D721Med (cell line): ENCODE results near the gene ZNF586.

Experiments used
- DNase-seq: peaks from one replicate; pipeline ENCODE4 v3.0.0; 2011; ENCODE audit warnings: low spot score; ENCODE audit not compliant: insufficient read length
- FAIRE-seq: peaks from 2 replicates; lab custom pipeline; 2011; peaks lifted over from hg19 to GRCh38; lab: Jason Lieb, UNC
- CTCF ChIP-seq: IDR thresholded peaks from 2 replicates; pipeline ENCODE4 v1.5.1; 2012; ENCODE audit warnings: mild to moderate bottlenecking, control low read depth; ENCODE audit not compliant: insufficient read depth; ENCODE audit errors: missing control alignments

Gene ZNF586

DNA sequence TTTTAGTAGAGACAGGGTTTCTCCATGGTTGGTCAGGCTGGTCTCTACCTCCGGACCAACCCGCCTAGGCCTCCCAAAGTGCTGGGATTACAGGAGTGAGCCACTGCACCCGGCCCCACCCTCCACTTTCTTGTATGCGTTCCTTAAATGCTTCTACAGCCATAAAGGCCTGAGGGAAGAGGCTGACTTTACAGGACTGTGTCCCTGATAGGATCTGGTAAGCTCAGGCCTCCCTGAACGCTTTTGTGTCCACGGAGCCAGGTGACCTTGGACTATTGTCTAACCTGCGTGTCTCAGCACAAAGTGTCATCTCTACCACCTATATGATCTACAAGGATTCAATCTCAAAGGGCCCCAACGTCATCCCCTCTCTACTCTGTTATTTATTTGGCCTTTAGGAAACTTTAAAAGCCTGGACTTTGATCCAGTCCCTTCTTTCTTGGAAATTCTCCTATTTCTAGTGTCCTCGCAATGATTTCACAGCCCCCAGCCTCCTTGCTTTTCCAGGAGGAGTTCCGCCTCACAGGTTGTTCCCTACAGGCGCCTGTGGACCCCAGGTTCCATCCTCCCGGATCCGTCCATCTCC, 44.5 kb downstream of the ZNF586 start:
- FAIRE-seq (no peak), DNase-seq (no peak)
- TF ChIP-seq CTCF: no peak

DNA sequence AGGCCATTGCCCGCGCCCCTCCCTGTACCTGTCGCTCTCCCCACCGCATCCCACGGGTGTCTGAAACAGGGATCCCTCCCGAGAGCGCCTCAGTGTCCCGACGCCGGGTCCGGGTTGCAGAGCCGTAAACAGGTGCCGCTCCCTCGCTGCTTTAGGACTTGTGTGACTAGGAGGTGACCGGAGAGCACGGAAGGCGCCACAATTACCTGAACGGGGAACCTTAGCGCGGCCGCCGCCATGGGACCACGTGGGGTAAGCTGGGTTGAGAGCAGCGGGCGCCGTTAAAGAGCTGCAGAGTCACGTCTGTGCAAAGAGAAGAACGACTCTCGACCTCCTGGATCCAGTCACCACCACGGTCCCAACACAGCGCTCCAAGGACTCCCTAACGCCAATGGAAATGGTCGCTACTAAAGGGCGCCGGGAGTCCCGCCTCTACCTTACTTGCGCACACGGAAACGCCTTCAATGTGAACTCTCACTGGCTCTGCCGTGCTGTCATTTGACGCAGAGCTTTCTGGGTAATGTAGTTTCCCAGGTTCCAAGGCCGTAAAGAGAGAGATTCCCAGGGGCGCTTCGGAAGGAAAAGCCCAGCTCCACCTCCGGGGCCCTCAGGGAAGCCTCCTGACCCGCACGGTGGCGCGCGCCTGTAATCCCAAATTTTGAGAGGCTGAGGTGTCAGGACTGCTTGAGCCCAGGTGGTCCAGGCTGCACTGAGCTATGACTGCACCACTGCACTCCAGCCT, 45.2 kb downstream of the ZNF586 start, which contains the start of gene ZNF552:
Gene ZNF552, minus strand, starts transcription at position 409 of the 742 bp plus-strand sequence. Its CDS starts 170 bp downstream, at position 239.
- FAIRE-seq (no peak), DNase-seq (peak; percentile 73)
- no peak for TF ChIP-seq CTCF

DNA sequence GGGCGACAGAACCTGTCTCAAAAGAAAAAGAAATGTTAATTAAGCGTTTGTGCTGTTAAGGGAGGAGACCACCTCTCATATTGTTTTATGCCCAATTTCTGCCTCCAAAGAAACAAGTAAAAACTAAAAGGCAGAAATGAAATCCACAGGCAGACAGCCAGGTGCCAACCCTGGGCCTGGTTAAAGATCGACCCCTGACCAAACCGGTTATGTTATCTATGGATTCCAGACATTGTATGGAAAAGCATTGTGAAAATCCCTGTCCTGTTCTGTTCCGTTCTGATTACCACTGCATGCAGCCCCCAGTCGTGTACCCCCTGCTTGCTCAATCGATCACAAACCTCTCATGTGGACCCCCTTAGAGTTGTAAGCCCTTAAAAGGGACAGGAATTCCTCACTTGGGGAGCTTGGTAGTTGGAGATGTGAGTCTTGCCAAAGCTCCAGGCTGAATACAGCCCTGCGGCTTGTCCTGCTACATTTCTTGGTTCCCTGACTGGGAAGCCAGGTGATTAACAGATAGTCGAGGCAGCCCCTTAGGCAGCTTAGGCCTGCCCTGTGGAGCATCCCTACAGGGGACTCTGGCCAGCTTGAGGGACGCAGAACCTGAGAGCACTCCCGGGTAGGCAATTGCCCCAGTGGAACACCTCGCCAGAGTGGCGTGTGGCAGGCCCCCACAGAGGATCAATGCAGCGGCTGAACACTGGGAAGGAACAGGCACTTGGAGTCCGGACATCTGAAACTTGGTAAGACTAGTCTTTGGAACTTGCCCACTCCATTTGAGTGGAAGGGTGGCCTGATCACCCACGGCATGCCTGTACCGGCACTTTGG, 46.0 kb downstream of the ZNF586 start:
- no peak for TF ChIP-seq CTCF
- DNase-seq (no peak), FAIRE-seq (no peak)

DNA sequence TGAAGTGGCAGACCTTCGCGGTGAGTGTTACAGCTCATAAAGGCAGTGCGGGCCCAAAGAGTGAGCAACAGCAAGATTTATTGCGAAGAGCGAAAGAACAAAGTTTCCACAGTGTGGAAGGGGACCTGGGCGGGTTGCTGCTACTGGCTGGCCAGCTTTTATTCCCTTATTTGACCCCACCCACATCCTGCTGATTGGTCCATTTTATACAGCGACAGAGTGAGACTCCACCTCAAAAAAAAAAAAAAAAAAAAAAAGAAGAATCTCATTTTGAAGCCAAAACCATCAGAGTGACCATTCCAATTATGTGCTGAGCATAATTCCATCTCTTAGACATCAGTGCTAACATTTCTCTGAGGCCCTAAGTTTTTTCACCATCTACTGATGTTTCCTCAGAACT, 47.2 kb downstream of the ZNF586 start:
- FAIRE-seq (no peak), DNase-seq (no peak)
- TF ChIP-seq CTCF: no peak

DNA sequence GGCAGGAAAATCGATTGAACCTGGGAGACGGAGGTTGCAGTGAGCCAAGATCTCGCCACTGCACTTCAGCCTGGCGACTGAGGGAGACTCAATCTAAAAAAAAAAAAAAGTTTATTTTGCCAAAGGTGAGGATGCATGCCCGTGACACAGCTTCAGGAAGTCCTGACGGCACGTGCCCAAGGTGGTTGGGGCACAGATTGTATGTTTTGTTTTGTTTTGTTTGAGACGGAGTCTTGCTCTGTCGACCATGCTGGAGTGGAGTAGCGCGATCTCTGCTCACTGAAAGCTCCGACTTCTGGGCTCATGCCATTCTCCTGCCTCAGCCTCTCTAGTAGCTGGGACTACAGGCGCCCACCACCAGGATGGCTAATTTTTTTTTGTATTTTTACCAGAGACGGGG, 48.5 kb downstream of the ZNF586 start:
- FAIRE-seq: no peak

DNA sequence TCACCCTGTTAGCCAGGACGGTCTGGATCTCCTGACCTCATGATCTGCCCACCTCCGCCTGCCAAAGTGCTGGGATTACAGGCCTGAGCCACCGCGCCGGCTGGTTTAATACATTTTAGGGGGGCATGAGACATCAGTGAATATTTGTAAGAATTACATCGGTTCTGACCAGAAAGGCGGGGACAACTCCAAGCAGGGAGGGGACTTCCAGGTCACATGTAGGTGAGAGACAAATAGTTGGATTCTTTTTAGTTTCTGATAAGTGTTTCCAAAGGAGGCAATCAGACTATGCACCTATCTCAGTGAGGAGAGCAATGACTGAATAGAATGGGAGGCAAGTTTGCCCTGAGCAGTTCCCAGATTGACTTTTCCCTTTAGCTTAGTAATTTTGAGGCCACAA, 48.9 kb downstream of the ZNF586 start:
- no peak for FAIRE-seq

More for the DNA sequence above, 48.5 kb downstream of the ZNF586 start:
- DNase-seq: no peak
- TF ChIP-seq CTCF: no peak

More for the DNA sequence above, 48.9 kb downstream of the ZNF586 start:
- TF ChIP-seq CTCF: no peak
- DNase-seq: no peak
